SIG-M5 (cell line): ENCODE data around the gene KIF13A.
"Not testable (repeated sequence)": the region's sequence is repeated elsewhere in the genome, so short reads cannot be mapped to it uniquely, and the experiment has no call there.

Experiments
- DNase-seq: peaks from one replicate; lab custom pipeline; 2025; lab: John Stamatoyannopoulos, UW

Gene KIF13A

DNA sequence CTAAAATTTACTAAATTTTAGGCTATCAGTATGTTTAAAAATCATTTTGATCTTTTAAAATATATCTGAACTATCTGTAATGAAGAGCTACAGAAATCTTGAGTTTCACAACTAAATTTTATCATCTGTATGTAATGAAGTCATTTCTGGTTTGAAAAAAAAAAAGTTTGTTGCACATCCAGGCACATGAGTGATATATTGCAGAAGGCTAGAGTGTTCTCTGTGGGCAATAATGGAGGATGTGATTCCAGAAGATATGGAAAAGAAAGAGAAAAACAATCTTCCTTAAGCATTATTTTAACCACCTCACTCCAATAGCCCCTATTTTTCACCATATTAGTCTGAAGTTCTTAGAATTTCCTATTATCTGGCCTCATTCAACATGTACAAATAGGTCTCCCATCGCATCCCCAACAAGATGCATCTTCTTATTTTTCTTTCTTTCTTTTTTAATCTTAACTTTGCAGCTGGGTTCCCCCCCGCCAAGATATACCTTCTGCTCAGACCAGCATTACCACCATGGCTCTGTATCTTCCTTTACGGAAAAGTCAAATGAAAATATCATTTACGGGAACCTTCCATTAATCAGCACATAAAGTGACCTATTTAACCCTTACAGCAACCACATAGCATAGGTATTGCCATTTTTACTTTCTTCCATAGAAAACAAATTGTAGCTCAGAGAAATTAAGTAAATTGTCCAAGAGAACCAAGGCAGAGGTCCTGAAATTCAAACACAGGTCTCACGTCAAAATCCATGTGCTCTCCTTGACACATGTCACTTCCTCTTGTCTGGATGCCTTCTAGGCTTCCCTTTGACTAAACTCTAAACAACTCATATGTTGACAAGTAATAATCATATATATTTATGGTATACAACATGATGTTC lies 116.9 kb downstream of the KIF13A start:
- DNase-seq = no peak

DNA sequence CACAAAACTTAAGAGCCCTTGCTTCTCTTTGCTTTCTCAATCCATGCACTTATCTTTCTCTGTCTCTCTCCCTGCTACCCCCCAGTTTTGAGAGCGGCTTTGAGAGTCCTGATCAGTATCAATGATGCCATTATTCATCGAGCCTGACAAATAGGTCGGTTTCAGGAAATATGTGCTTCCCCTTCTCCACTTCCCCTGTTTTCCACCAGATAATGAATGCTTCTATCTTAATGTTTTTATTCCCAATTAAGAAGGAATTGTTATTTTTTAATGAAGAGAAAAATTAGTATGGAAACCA lies 117.7 kb downstream of the KIF13A start:
- DNase-seq = no peak

DNA sequence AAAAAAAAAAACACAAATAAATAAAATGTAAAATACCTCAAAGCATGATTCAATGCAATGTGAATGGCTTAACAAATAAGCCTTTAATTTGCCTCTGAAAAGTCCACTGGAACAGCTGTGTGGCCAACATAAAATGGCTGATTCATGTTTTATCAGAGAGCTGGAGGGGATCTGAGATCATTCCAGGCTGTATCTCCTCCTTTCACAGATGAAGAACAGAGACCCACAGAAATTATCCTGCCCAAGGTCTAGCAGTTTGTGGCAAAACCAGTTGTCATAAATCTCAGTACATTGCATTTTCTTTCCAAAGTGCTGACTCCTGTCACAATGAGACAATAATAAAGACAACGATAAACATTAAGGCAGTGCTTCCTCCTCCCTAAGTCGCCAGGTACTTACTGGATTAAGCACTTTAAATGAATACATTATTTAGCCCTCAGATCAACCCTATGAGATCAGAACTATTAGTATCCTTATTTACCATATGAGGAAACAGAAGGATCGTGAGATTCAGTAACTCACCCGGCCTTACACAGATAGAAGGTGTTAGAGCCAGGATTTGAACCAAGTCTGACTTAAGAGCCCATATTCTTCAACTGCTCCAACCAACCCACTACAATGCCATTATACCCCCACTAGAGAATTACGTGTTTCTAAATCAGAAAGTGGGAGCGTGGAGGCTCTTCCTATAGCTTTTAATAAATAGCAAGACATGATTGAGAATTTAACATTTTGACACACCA lies 118.3 kb downstream of the KIF13A start:
- no peak for DNase-seq

DNA sequence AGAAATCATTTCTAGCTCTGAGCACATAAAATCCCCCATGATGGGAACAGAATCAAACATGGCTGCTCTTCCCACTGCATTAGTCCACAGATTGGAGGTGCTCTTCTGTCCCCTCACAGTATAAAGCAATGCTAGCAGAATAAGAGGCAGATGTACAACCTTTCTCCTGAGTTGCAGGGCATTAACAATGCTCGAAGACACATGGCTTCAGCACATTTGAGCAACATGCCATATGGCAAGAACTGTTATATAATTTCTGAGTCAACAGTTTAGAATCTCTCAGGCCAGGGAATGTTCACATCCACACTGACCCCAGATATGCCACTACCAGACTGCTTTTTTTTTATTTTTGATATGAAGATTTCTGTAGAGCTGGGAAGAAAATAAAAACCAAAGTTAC lies 119.6 kb downstream of the KIF13A start:
- no peak for DNase-seq

DNA sequence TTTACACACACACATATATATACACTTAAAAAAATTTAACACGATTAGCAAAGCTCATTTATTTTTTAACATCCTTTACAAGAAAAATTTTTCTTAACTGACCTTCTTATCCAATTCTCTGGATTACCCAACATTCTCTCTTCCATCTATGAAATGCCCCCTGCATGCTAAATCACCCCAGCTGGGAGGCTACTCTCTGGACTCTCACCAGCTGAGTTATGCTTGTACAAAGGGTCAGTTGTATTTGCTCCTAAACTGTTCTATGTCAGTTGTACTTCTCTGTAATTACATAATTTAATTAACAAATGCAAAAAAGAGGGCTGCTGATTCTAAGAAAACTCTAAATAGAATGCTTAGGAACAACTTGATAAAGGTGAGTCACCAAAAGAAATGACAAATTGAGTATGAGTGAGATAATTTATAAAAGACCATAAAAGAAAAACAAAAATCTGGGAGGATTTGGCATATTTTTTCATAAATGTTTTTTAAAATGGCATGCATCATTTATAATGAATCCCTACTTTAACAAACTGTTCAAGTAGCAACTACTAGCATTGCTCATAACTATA lies 120.5 kb downstream of the KIF13A start:
- no peak for DNase-seq

DNA sequence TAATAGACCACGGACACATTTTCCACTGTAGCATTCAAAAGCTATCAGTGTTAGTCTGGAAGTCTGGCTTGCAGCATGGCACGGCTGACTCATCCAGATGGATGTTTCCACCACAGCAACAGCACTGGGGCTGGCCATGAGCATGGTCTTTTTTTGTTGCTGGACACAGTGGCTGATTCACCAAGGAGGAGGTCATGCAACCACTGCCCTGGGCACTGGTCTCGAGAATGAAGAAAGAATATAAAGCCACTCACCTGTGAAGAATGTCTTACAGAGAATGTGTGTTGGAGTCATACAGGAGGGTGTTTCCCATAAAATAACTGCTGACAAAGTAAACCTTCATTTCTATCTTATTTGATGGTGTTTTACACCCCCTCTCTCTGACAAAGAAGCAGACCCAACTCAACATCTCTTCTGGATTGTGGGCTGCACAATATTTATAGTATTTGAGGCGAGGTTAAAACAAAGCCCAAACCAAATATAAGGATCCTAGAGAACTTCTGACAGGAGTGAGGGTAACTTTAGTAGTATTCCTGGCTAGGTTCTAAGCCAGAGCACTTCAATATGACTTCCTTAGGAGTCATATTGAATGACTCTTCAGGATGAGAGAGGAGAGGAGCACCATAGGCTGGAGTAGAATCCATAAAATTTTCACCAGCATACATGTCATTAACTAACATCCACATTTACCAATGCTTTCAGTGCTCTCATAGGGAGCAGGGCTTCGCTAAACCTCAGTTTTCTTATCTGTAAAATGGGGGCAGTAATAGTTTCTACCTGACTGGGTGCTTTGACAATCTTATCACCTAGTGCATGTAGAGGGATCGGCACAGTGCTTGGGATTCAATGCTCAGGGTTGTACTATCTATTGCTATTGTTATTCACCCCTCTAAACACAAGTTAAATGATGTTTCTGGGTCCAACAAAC lies 121.4 kb downstream of the KIF13A start:
- DNase-seq = no peak

DNA sequence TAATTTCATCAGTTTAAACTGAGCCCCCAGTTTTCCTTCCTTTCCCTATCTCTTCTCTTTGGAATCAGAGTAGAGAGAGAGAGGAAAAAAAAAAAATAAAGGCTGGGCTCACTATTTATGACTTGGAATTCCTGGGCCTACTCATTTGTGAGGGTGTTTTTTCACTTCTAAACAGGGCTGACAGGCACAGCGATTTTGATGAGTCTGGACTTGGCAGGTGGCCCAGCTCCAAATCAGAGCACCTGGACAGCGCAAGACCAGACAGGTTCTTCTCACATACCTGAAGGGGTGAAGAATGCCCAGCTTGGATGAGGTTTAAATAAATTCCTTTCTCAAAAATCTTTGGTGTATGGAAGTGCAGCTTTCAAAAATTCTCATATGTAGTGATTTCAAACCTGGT lies 122.2 kb downstream of the KIF13A start:
- DNase-seq = no peak

DNA sequence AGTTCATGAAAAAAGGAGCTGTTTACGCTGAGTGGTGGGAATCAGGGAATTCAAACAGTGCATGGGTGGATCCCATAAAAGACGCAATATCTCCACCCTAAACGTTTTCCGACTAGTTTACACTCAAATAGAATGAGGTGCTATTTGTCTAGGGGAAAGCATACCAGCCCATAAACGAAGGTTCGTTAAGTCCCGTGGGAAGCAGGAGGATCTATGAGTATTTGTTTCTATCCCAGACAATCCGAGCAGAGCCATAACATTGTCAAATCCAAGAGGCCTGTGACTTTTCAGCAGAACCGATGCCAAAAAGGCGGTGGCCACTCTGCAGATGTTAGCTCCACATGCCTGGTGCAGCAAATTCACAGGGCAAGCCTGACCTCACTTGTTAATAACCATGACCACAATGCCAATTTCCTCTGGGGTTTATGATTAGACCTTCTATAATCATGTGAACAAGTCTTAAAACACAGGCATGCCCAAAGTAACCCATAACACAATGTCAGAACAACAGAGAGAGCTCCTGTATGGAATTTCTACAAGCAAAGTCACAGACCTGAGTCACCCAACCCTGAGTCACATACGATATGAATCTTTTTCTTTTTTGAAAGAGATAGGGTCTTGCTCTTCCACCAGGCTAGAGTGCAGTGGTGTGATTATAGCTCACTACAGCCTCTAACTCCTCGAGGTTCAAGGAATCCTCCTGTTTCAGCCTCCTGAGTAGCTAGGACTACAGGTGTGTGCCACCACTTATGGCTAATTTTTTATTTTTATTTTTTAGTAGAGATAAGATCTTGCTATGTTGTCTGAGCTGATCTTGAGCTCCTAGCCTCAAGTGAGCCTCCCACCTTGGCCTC lies 123.3 kb downstream of the KIF13A start:
- DNase-seq = no peak

DNA sequence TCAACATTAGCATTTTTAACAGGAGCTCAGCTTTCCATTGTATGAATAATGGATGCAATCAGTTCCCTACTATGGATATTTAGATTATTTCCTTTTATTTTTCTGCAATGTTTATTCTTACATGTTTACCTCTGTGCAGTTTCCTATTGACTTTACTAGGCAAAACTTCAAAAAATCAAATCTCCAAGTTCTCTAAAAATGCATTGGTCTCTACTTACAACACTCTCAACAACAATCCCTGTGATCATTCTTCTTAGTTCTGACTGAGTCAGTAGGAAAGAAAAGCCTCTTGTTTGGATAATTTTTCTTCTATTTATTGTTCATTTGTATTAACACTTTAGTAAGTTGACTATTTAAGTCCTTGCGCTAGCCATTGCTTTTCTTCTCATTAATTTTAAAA lies 126.1 kb downstream of the KIF13A start:
- DNase-seq = no peak

DNA sequence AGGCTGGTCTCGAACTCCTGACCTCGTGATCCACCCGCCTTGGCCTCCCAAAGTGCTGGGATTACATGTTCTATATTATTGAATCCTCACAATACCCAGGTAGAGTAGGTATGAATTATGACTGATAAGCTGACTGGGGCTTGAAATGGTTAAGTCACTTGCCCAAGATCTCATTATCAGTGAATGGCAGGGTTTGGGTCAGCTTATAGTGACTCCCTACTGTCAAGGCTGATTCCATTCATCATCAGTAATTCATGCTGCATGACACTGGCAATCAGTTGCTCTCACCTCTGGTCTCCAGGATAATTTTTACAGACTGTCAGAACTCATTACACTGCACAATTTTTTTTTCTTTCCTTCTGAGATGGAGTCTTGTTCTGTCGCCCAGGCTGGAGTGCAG lies 127.6 kb downstream of the KIF13A start:
- DNase-seq = no peak

DNA sequence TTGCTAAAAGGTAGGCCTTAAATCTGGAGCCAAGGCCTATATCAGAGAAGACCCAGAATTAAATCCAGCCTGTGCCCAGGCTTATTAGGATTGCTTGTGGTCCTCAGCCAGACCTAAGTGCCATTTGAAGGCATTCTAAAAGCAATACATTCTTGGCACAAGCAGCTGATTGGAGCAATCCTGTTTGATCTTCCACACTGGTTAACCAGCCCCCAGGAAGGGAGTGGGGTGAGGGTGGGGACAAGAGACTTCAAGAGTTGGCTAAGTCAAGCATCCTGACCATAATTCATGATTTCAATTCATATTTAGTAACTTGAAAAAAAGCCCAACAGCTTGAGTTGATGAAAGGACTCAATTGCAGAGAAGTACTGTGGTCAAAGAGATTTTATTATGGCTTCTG lies 128.9 kb downstream of the KIF13A start:
- DNase-seq = no peak

DNA sequence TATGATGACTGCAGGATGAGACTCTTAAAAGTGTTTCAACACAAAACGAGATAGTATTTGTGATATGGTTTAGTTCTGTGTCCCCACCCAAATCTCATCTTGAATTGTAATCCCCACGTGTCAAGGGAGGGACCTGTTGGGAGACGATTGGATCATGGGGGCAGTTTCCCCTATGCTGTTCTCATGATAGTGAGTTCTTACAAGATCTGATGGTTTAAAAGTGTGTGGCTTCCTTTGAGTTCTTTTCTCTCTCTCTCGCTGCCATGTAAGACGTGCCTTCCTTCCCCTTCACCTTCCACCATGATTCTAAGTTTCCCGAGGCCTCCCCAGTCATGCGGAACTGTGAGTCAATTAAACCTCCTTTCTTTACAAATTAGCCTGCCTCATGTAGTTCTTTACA lies 130.2 kb downstream of the KIF13A start:
- not testable (repeated sequence) for DNase-seq

DNA sequence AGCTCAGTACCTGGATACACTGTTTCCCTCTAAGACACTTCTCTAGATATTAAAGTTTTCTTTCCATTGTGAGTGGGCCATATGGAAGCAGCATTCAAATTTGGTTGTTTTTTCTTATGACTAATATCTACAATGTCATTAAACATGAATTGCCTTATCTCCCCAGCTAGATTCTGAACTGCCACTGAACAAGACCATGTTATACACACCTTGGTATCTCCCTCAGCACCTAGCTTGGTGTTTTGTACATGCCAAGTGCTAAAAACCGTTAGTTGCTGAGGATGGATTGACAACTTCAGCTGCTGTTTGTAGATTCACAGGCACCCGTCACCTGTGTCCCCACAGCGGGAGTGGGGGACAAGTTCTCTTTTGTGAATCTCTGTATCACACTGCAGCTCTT lies 131.1 kb downstream of the KIF13A start:
- no peak for DNase-seq

DNA sequence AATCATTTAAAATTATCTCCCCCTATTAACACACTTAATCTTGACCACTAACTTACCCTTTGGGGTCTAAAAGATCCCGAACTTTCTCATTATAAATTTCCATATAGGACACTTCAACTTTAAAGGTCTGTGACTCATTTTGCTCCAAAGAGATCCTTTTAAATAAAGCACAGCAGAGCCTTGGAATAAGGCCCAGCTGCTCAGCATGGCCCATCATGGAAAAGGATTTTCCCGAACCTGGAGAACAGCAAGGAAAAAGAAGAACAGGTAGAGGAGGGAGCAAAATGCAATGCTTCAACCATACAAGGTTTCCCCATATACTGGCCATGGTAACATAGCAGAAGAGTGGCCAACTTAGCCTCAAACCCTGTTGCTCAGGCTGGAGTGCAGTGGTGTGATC lies 132.1 kb downstream of the KIF13A start:
- DNase-seq = no peak

DNA sequence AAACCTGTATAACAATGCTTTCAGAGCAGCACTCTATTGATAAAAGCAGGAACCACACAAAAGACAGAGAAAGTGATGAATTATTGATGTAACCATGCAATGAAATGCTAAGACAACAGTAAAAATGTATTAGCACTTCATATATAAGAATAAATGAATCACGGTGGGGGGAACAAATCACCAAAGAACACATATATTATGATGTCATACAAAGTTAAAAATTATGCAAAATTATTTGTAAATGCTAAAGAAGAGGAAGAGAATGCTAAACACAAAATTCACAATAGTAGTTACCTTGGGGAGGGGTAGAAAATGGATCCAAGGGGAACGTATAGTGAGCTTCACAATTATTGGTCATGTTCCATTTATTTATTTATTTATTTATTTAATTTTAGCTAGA lies 133.9 kb downstream of the KIF13A start:
- no peak for DNase-seq

DNA sequence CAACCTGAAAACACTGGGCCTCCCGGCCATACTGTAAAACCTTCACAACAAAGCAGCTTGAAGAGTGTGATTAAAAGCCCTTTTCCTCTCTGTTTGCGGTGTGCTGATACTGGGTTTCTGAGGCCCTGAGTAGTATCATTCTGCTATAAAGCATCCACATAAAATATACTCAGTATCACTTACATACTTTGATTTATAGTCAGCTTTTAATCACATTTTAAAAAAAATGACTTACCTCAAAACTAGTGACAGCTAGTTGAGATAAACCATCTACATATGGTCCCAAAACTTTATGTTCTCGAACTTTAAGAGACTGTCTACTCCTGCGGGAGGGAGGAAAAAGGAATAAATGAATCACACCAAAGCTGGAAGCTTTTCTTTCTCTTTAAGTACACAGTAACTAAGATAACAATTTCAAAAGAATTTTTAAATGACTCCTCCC lies 135.7 kb downstream of the KIF13A start:
- no peak for DNase-seq

DNA sequence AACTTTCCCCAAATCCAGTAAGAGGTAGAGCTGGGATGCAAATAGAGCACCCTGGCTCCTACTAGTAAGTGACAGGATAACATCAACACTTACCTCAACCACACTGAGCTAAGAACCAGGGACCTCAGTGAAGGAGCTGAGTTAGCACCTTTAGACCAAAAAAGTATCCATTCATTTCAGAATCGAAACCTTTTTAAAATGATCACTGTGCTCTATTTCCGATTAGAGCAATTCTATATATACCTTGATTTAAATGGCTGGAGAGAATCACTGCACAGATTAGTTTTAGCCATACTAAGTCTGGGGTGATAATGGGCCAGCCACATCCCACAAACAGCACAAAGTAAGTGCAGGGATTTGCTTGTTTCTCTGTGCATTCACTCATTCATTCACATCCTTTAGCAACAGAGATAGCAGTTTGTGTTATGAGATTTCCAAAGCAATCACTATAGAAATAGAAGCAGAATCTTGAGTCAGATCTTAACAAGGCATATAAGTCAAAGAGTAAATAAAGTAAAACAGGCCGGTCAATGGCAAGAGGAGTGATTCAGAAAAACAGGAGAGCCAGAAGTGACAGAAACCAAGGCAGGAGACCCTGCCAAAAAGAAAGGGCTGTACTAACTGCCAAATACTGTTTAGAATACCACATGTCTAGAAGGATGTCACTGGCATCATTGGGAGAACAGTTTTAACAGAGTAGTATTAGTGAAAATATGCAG lies 136.3 kb downstream of the KIF13A start:
- DNase-seq = no peak

DNA sequence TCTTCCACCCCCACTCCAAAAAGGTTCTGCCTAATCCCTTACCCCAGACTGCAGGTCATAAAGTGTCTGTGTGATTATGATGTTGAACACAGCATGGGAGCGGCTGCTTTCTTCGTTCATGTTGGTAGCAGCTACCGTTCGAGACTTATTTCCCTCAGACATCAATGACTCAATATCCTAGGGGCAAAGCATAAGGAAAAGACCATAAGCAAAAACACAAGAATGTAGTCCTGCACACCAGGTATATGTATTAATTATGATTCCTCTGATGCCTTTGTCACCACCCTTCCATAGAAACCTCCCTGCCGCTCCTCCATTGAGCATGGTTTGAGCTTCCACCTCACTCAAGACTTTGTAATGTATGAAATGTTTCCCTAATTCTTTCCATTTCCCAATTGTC lies 137.2 kb downstream of the KIF13A start:
- no peak for DNase-seq

DNA sequence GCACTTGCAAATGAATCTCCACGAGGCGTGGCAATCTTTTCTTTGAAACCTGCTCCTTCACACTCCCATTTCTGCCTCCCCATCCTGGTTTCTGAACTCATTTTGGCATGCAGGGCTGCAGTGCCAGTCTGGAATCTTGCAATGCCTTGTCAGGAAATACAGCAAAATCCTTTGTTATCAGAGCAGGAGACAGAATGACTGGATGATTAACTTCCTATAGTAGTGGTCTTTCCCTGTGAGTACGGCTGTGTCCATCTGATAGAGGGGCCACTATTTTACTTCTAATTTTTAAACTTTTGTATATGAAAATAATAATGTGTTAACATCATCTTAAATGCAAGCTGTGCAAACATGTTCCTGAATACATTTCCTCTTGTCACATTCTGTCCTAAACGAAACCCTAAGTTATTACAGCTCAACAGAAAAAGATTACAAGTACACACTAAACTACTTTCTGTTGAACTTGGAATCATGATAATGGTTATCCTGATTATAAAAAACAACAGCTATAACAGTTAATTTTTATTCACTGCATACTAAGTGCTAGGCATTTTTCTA lies 140.2 kb downstream of the KIF13A start:
- no peak for DNase-seq

DNA sequence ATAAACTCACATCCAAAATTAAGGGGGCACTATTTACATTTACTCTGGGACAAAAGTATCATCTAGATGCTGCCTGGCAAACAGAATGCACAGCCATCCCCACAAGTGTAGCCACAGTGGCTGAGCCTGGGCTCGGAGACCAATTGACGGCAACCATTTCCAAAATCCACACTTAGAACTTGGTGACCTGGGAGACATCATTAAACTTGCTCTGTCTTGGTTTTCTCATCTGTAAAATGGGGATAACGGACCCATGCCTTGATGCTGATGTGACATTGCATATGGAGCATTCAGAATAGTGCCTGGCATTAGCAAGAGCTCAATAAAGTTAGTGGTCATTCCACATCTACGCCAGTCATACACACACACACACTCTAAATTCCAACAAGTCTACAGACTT lies 140.7 kb downstream of the KIF13A start:
- no peak for DNase-seq
